BE2C (cell line): ENCODE measurements around the gene KANSL2.
"Not testable (repeated sequence)": the region's sequence is repeated elsewhere in the genome, so short reads cannot be mapped to it uniquely, and the experiment has no call there.

Source experiments
- DNase-seq: peaks from one replicate; pipeline ENCODE4 v3.0.0-alpha.2; 2020
- H3K27me3 ChIP-seq: fragments of 250-450 bp; sonication (Bioruptor Pico); 2 replicates; pipeline ENCODE4 v1.5.1; 2020; ENCODE audit warnings: mild to moderate bottlenecking
- H3K36me3 ChIP-seq: fragments of 250-450 bp; sonication (Bioruptor Pico); 2 replicates; pipeline ENCODE4 v1.5.1; 2020; ENCODE audit warnings: mild to moderate bottlenecking
- H3K4me1 ChIP-seq: fragments of 250-450 bp; sonication (Bioruptor Pico); 2 replicates; pipeline ENCODE4 v1.5.1; 2020
- H3K4me3 ChIP-seq: 2 replicates; pipeline ENCODE4 v1.5.1; 2011; ENCODE audit warnings: low read depth, low read length
- H3K9me3 ChIP-seq: fragments of 250-450 bp; sonication (Bioruptor Pico); 2 replicates; pipeline ENCODE4 v1.5.1; 2020
- CTCF ChIP-seq: IDR thresholded peaks from 2 replicates; pipeline ENCODE4 v1.5.1; 2012; ENCODE audit warnings: mild to moderate bottlenecking, low read depth, low read length

Gene KANSL2

DNA sequence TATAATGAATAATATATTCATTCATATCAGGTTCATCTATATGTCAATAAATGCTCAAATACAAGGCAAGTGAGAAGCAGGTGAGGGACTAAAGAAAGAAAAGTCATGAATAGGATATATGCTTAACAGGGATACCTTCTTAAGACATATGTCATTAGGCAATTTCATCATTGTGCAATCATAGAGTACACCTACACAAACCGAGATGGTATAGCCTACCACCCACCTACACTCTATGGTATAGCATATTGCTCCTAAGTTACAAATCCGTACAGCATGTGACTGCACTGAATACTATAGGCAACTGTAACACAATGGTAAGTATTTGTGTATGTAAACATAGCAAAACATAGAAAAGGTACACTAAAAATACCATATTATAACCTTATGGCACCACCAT, 39.0 kb downstream of the KANSL2 start:
- DNase-seq, result no peak
- H3K36me3 ChIP-seq, result peaks cover 25% of the 10 kb centered on the region
- no peaks in the 10 kb centered on the region for H3K27me3 ChIP-seq
- no peaks in the 10 kb centered on the region; the same call in 1 of the 2 replicates for H3K9me3 ChIP-seq
- H3K4me3 ChIP-seq, result no peak overlapping the region
- no peak for TF ChIP-seq CTCF
- no peaks in the 10 kb centered on the region for H3K4me1 ChIP-seq

- H3K9me3 ChIP-seq, H3K4me3 ChIP-seq, H3K4me1 ChIP-seq, H3K27me3 ChIP-seq, DNase-seq: not testable (repeated sequence)
- H3K36me3 ChIP-seq, result peaks cover 18% of the 10 kb centered on the region
Observed at GRCh38 chr12:48641752-48642555, 40.1 kb downstream of the KANSL2 start.

DNA sequence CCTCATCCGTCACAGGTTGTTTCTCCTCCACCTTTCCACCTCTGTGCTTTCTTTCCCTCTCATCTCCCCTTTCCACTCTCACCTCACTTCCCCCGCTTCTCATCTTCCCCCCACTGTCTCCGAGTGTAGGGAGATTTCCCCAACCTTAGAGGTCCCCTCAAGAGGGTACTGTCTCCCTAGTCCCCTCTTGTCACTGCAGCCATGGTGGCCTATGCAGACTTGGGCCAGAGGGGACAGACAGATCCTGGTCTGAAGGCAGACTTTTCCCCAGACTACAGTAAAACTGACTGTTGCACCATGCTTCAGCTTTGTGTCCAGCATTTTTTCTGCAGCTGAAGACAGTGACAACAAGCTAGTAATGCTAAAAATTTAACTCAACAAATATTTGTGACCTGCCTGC, 41.2 kb downstream of the KANSL2 start:
- DNase-seq, result no peak
- H3K4me3 ChIP-seq, result no peak overlapping the region
- no peak for TF ChIP-seq CTCF
- H3K4me1 ChIP-seq, result no peaks in the 10 kb centered on the region
- no peaks in the 10 kb centered on the region for H3K27me3 ChIP-seq
- H3K36me3 ChIP-seq, result peaks cover 15% of the 10 kb centered on the region
- no peaks in the 10 kb centered on the region; the same call in 1 of the 2 replicates for H3K9me3 ChIP-seq

GRCh38 chr12:48640428-48640827, 41.6 kb downstream of the KANSL2 start:
- no peaks in the 10 kb centered on the region; the same call in 1 of the 2 replicates for H3K9me3 ChIP-seq
- H3K36me3 ChIP-seq, result peaks cover 15% of the 10 kb centered on the region
- no peak overlapping the region for H3K4me3 ChIP-seq
- no peak for DNase-seq
- no peaks in the 10 kb centered on the region for H3K27me3 ChIP-seq
- no peak for TF ChIP-seq CTCF
- H3K4me1 ChIP-seq, result no peaks in the 10 kb centered on the region

GRCh38 chr12:48631071-48631470, 51.0 kb downstream of the KANSL2 start:
- no peaks in the 10 kb centered on the region for H3K36me3 ChIP-seq
- peaks cover 21% of the 10 kb centered on the region for H3K27me3 ChIP-seq
- no peak for DNase-seq
- no peak overlapping the region for H3K4me3 ChIP-seq
- H3K4me1 ChIP-seq, result no peaks in the 10 kb centered on the region
- H3K9me3 ChIP-seq, result no peaks in the 10 kb centered on the region
- no peak for TF ChIP-seq CTCF

DNA sequence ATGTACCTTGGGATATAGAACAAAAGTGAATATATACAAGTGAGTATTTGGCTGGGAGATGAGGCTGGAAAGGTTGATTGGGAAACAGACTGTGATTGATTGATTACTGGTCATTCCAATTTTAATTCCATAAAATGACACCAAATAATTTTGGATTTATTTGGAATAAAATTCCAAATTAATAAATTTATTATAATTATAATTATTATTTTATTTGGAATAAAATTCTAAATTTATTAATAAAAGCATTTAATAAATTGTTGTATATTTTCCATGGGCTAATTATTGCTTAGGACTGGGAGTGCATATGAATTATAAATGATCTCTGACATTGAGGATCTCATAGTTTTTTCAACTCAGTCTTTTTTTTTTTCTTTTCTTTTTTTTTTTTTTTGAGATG, 51.7 kb downstream of the KANSL2 start:
- Histone ChIP-seq H3K27me3 (peaks cover 21% of the 10 kb centered on the region), H3K36me3 (no peaks in the 10 kb centered on the region), H3K4me3 (no peak overlapping the region), H3K4me1 (no peaks in the 10 kb centered on the region), H3K9me3 (no peaks in the 10 kb centered on the region)
- TF ChIP-seq CTCF, result no peak
- DNase-seq, result no peak
